Suprapubic skin (tissue), 4 donors: ENCODE results near the gene IL32.
"Not testable (repeated sequence)": the region's sequence is repeated elsewhere in the genome, so short reads cannot be mapped to it uniquely, and the experiment has no call there.

Experiments
- CTCF ChIP-seq, 2 donors: fragments of 200-600 bp in 1 of 2; fragments of 450-650 bp in 1 of 2; sonication (generic) in 1 of 2; IDR thresholded peaks; one replicate each; pipeline ENCODE4 v1.5.1; 2016 to 2019; ENCODE audit warnings: antibody characterized with exemption in 2 of 2, mild to moderate bottlenecking in 1 of 2, moderate library complexity in 1 of 2
- POLR2A ChIP-seq, 2 donors: fragments of 450-650 bp; IDR thresholded peaks; one replicate each; pipeline ENCODE4 v1.6.1; 2017; ENCODE audit warnings: antibody characterized with exemption in 2 of 2, mild to moderate bottlenecking in 2 of 2, moderate library complexity in 2 of 2
- POLR2AphosphoS5 ChIP-seq, 3 donors: sonication (generic); formaldehyde crosslinking; IDR thresholded peaks; one replicate each; pipeline ENCODE4 v1.6.1; 2017; ENCODE audit warnings: antibody characterized with exemption in 3 of 3

- TF ChIP-seq CTCF, POLR2A, POLR2AphosphoS5 (IDR thresholded peaks at IDR 0.05): not testable (repeated sequence)
Observed at GRCh38 chr16:3072576-3073263, 7.3 kb downstream of the IL32 start.
